GM19025 (cell line): ENCODE measurements around the gene SLC22A12.
"Not testable (repeated sequence)": the region's sequence is repeated elsewhere in the genome, so short reads cannot be mapped to it uniquely, and the experiment has no call there.

Experiments
- ATAC-seq: cut with Tn5 transposase; IDR thresholded peaks from one replicate; pipeline ENCODE4 v1.9.1; 2021; ENCODE audit warnings: mild to moderate bottlenecking, low read depth, moderate library complexity; ENCODE audit not compliant: unreplicated experiment

The SLC22A12 gene

GRCh38 chr11:64583296-64584262, 7.4 kb upstream of the SLC22A12 start:
- ATAC-seq: no peak

- ATAC-seq: no peak
Observed at GRCh38 chr11:64585150-64585549, 5.9 kb upstream of the SLC22A12 start.

GRCh38 chr11:64586366-64586765, 4.7 kb upstream of the SLC22A12 start:
- ATAC-seq: no peak

GRCh38 chr11:64588701-64589100, 2.3 kb upstream of the SLC22A12 start:
- no peak for ATAC-seq

GRCh38 chr11:64591257-64592233, 525 bp downstream of the SLC22A12 start:
- no peak for ATAC-seq

GRCh38 chr11:64592234-64592615, 1.2 kb downstream of the SLC22A12 start:
- ATAC-seq: no peak

GRCh38 chr11:64592656-64593055, 1.6 kb downstream of the SLC22A12 start:
- no peak for ATAC-seq

- no peak for ATAC-seq
Observed at GRCh38 chr11:64593156-64594105, 2.4 kb downstream of the SLC22A12 start.

- ATAC-seq: no peak
Observed at GRCh38 chr11:64594159-64594939, 3.3 kb downstream of the SLC22A12 start.

- ATAC-seq: not testable (repeated sequence)
Observed at GRCh38 chr11:64595922-64596321, 4.9 kb downstream of the SLC22A12 start.

- ATAC-seq: no peak
Observed at GRCh38 chr11:64597671-64598101, 6.7 kb downstream of the SLC22A12 start.

- ATAC-seq: no peak
Observed at GRCh38 chr11:64598106-64598796, 7.2 kb downstream of the SLC22A12 start.

GRCh38 chr11:64598797-64599697, 8.0 kb downstream of the SLC22A12 start:
- ATAC-seq: no peak

GRCh38 chr11:64599698-64600211, 8.7 kb downstream of the SLC22A12 start:
- ATAC-seq: no peak

- no peak for ATAC-seq
Observed at GRCh38 chr11:64600281-64600992, 9.4 kb downstream of the SLC22A12 start.

GRCh38 chr11:64601605-64602465, 10.8 kb downstream of the SLC22A12 start:
- ATAC-seq: no peak
